Effector memory CD4-positive, alpha-beta T cell (primary cell): Measurements from ENCODE around the gene CCL11.

Source experiments
- DNase-seq, 3 donors: peaks; one replicate each; pipeline ENCODE4 v3.0.0-alpha.2; 2020
- H3K27ac ChIP-seq: 2 replicates; pipeline ENCODE4 v1.7.0; 2013; ENCODE audit warnings: mild to moderate bottlenecking, low read length, moderate library complexity; ENCODE audit not compliant: insufficient read depth, poor library complexity, severe bottlenecking
- H3K27me3 ChIP-seq: replicated peaks from 2 replicates; pipeline ENCODE4 v1.7.0; 2013; ENCODE audit warnings: mild to moderate bottlenecking, low read length; ENCODE audit not compliant: insufficient read depth, control insufficient read depth, poor library complexity, severe bottlenecking
- H3K36me3 ChIP-seq: 2 replicates; pipeline ENCODE4 v1.7.0; 2013; ENCODE audit warnings: mild to moderate bottlenecking, low read length, moderate library complexity; ENCODE audit not compliant: control insufficient read depth, insufficient read depth
- H3K4me1 ChIP-seq: 2 replicates; pipeline ENCODE4 v1.7.0; 2013; ENCODE audit warnings: low read length, mild to moderate bottlenecking; ENCODE audit not compliant: control insufficient read depth, insufficient read depth, poor library complexity, severe bottlenecking
- H3K4me3 ChIP-seq: 2 replicates; pipeline ENCODE4 v1.7.0; 2013; ENCODE audit warnings: low read length, low read depth, mild to moderate bottlenecking; ENCODE audit not compliant: insufficient read depth, poor library complexity, severe bottlenecking
- H3K9me3 ChIP-seq: 2 replicates; pipeline ENCODE4 v1.7.0; 2013; ENCODE audit warnings: mild to moderate bottlenecking, low read length, moderate library complexity; ENCODE audit not compliant: control insufficient read depth

CCL11 gene

DNA sequence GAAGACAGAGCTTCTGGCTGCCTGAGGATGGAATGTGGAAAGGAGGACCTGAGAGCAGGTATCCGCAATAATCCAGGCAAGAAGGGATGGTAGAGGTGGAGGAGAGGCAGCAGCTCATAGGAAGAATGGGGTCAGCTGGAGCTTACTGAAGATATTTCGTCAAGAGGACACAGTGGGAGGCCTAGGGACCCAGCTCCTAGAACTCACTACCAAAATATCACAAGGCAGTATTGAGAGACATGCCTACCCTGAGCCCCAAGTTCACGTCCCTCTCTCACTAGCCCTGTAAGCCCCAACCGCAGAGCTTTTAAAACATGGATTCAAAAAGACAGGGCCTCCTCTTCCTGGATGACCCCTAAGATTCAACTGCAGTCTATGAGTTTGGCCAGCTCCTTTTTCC, 19.5 kb downstream of the CCL11 start:
- Histone ChIP-seq H3K27me3 (no peaks in the 10 kb centered on the region), H3K9me3 (no peaks in the 10 kb centered on the region), H3K4me1 (no peaks in the 10 kb centered on the region), H3K4me3 (no peak overlapping the region), H3K36me3 (no peaks in the 10 kb centered on the region), H3K27ac (no peak overlapping the region)
- no peak for DNase-seq

DNA sequence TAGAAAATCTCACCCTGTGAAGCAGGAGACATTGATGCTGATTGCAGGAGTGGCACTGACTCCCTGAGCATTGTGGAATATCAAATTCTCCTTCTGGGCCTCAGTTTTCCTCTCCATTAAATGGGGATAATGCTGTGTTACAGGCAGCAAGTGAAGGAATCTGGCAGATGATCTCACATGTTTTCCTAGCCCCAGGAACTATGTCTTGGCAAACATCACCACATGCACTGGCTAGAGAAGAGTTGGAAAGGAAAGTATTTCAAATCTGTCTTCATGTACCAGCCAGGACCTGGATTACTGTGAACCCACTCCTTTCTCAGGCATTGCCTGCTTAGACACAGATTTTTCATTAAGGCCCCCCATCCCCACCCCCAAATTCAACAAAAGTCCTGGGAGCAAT, 20.1 kb downstream of the CCL11 start:
- DNase-seq: no peak
- H3K36me3 ChIP-seq: no peaks in the 10 kb centered on the region
- H3K9me3 ChIP-seq: no peaks in the 10 kb centered on the region
- no peak overlapping the region for H3K4me3 ChIP-seq
- no peaks in the 10 kb centered on the region for H3K4me1 ChIP-seq
- no peak overlapping the region for H3K27ac ChIP-seq
- no peaks in the 10 kb centered on the region for H3K27me3 ChIP-seq

DNA sequence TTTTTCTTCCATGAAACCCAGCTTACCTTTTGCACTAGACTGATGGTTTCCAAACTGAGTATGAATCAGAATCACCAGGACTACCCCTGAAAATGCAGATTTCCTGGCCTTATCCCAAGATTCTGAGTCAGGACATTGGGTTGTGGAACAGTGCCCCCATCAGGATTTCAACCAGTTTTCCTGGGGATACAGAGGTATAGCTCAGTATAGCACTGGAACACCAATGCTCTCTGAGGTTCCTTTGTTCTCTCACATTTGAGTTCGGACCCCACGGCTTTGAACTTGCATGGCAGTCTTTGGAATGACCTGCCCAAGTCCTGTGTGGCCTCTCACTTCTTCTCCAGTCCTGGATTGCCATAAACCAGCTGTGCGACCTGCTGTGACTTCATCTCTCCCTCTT, 20.9 kb downstream of the CCL11 start:
- H3K9me3 ChIP-seq: no peaks in the 10 kb centered on the region
- H3K36me3 ChIP-seq: no peaks in the 10 kb centered on the region
- no peaks in the 10 kb centered on the region for H3K4me1 ChIP-seq
- H3K27me3 ChIP-seq: no peaks in the 10 kb centered on the region
- DNase-seq: no peak
- H3K4me3 ChIP-seq: no peak overlapping the region
- H3K27ac ChIP-seq: no peak overlapping the region

DNA sequence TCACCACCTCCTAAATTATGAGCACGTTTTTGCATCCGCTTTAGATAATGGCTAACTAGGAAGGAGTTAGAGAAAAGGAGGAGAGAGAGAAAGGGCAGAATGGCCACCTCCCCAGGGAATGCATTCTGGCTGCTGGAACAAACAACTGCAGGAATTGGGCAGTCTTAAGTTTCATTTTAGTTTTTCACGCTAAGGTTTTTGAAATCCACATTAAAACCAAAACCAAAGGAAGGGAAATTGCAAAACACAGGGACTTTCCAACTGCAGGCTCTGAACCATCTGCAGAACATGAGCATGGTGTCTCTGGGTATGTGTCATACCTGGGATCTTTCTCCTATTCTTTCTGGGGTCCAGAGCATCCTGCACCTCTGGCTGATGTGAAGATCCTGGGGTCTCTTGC, 21.6 kb downstream of the CCL11 start:
- Histone ChIP-seq H3K27me3 (no peaks in the 10 kb centered on the region), H3K4me1 (no peaks in the 10 kb centered on the region), H3K9me3 (no peaks in the 10 kb centered on the region), H3K36me3 (no peaks in the 10 kb centered on the region), H3K4me3 (no peak overlapping the region), H3K27ac (no peak overlapping the region)
- no peak for DNase-seq

DNA sequence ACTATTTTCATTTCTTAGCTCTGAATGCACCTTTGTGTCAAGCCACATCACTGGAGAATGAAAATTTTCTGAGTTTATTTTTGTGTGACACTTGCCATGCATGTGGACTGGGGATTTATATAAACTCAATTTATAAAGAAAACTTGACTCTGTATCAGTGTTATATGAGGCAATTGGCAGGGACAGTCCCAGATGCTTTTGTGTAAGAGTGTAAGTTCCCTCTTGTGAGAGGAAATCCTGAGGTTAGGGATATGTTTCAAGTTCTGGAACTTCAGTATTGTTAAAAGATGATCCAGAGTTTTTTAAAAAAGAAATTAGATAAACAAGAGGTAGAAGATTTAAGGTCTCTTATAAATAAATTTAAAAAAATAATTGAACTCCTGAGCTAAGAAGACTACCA, 22.8 kb downstream of the CCL11 start:
- no peaks in the 10 kb centered on the region for H3K4me1 ChIP-seq
- no peaks in the 10 kb centered on the region for H3K9me3 ChIP-seq
- H3K27ac ChIP-seq: no peak overlapping the region
- no peaks in the 10 kb centered on the region for H3K27me3 ChIP-seq
- no peak overlapping the region for H3K4me3 ChIP-seq
- no peak for DNase-seq
- H3K36me3 ChIP-seq: no peaks in the 10 kb centered on the region

DNA sequence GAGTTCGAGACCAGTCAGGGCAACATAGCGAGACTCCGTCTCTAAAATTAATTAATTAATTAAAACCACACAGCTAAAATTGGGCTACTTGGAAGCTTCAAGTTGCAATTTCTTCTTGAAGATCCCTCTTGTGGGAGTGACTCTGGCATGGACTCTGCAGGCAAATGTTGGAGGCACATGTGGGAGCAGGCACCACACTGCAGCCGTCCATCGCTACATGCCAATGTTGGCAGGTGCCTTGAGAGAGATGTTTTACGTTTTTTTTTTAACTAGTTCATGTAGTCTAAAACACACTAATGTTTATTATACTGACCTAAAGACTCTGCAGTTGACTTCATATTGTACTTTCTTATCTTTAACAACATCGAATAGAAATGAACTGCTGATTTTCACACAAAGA, 25.7 kb downstream of the CCL11 start:
- Histone ChIP-seq H3K36me3 (no peaks in the 10 kb centered on the region), H3K4me1 (no peaks in the 10 kb centered on the region), H3K4me3 (no peak overlapping the region), H3K9me3 (no peaks in the 10 kb centered on the region), H3K27ac (no peak overlapping the region), H3K27me3 (no peaks in the 10 kb centered on the region)
- no peak for DNase-seq

DNA sequence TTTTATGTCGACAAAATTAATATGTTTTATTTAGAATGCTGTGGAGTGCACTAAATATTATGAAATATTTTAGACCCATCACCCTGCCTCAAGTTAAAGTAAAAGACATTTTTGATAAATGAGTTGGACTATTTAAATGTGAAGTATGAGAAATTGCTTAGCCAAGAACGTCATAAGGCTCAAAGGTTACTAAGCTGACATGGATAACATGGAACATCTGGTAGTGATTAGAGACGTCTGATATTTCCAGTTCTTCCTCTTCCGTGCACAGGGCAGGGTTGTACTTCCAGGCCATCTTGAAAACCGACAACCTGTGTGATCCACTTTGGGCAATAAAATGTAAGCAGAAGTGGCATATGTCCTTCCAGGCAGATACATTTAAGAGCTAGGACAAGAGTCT, 26.5 kb downstream of the CCL11 start:
- Histone ChIP-seq H3K4me1 (no peaks in the 10 kb centered on the region), H3K4me3 (no peak overlapping the region), H3K27ac (no peak overlapping the region), H3K9me3 (no peaks in the 10 kb centered on the region), H3K36me3 (no peaks in the 10 kb centered on the region), H3K27me3 (no peaks in the 10 kb centered on the region)
- no peak for DNase-seq

DNA sequence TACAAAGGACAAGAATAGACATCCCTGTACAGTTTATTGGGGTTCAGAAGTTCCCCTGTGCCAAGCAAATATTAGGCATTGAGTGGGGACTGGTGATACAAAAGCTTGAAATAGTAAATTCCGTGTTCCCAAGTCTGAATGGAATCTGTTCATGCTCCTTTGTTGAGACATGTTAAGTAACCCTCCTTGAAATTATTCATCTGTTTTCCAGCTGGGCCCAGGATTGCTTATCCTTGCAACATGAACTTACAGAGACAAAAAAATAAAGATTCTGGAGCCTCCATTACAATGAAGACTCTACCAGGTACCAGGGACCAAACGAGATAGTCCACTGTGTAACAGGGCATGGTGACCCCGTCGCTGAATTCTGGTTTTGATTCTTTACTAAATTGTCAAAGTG, 27.6 kb downstream of the CCL11 start:
- Histone ChIP-seq H3K36me3 (no peaks in the 10 kb centered on the region), H3K9me3 (no peaks in the 10 kb centered on the region), H3K27me3 (no peaks in the 10 kb centered on the region), H3K4me1 (no peaks in the 10 kb centered on the region), H3K27ac (no peak overlapping the region), H3K4me3 (no peak overlapping the region)
- no peak for DNase-seq

DNA sequence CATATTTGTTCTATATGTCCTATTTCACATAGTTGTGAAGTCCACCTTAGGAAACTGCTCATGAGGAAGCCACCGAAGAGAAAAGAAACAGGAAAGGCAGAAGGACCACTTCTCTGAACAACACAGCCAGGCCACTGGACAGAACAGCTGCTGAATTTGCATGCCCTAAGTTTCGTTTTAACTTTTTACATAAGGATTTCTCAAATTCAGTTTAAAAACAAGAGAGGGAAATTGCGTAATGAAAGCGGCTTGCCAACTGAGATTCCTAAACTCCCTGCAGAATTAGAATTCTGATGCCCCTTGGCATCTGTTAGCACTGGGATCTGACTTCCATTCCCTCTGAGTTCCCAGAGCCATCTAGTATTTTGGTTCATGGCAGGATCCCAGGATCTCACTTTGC, 28.7 kb downstream of the CCL11 start:
- DNase-seq: no peak
- no peaks in the 10 kb centered on the region for H3K4me1 ChIP-seq
- no peaks in the 10 kb centered on the region for H3K36me3 ChIP-seq
- no peak overlapping the region for H3K4me3 ChIP-seq
- no peaks in the 10 kb centered on the region for H3K9me3 ChIP-seq
- no peaks in the 10 kb centered on the region for H3K27me3 ChIP-seq
- H3K27ac ChIP-seq: no peak overlapping the region

DNA sequence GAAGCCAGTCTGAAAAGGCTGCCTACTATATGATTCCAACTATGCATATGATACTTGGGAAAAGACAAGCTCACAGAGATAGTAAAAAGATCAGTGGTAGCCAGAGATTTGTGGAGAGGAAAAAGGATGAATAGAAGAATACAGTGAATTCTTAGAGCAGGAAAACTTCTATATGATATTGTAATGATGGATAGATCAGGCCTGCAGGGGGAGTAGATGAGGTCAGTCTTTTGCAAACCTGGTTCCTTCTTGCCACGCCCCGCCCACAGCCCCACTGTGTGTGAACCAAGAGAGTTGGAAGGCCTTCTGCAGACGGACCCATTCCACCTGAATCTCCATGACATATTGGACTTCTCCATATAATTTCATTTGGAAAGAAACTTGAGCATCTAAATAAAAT, 32.9 kb downstream of the CCL11 start:
- H3K4me1 ChIP-seq: no peaks in the 10 kb centered on the region
- no peak overlapping the region for H3K4me3 ChIP-seq
- no peaks in the 10 kb centered on the region for H3K9me3 ChIP-seq
- H3K27me3 ChIP-seq: no peaks in the 10 kb centered on the region
- DNase-seq: no peak
- H3K27ac ChIP-seq: no peak overlapping the region
- no peaks in the 10 kb centered on the region for H3K36me3 ChIP-seq

DNA sequence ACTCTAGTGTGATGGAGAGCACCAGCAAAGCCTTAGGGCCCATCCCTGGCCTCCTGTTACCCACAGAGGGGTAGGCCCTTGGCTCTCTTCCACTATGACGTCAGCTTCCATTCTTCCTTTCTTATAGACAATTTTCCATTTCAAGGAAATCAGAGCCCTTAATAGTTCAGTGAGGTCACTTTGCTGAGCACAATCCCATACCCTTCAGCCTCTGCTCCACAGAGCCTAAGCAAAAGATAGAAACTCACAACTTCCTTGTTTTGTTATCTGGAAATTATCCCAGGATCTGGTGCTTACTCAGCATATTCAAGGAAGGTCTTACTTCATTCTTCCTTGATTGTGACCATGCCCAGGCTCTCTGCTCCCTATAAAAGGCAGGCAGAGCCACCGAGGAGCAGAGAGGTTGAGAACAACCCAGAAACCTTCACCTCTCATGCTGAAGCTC, 33.5 kb downstream of the CCL11 start, which contains the start of gene CCL8:
CCL8 (plus strand) TSS at position 397 of the 445 bp plus-strand sequence. CDS start 67 bp downstream, outside the sequence.
- Histone ChIP-seq H3K4me1 (no peaks in the 10 kb centered on the region), H3K27ac (no peak within 1 kb of the TSS), H3K36me3 (no peaks in the 10 kb centered on the region), H3K27me3 (no peaks in the 10 kb centered on the region), H3K9me3 (no peaks in the 10 kb centered on the region), H3K4me3 (no peak within 1 kb of the TSS)
- no peak for DNase-seq
